Bone marrow (tissue), 2 donors: Measurements from ENCODE around the gene TYW1.
"Not testable (repeated sequence)": the region's sequence is repeated elsewhere in the genome, so short reads cannot be mapped to it uniquely, and the experiment has no call there.

Source experiments
- DNase-seq, 2 donors: peaks; one replicate each; lab custom pipeline; 2025; lab: John Stamatoyannopoulos, UW

The TYW1 gene

DNA sequence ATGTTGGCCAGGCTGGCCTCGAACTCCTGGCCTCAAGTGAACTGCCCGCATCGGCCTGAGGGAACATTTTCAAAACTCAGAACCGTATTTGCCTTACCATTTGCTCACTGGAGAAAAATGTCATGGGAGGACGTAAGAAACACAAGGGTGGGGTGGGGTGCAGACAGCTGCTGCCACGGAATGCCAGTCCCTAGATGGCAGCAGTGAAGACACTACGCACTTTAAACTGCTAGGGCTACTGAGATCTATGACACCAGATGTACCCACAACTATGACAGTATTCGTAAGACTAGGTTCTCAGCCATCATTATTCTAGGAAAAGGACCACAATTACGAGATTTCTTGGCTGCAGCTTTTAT is 2.0 kb upstream of the TYW1 start:
- DNase-seq, result peak in 1 of 2 donors; percentile 37

DNA sequence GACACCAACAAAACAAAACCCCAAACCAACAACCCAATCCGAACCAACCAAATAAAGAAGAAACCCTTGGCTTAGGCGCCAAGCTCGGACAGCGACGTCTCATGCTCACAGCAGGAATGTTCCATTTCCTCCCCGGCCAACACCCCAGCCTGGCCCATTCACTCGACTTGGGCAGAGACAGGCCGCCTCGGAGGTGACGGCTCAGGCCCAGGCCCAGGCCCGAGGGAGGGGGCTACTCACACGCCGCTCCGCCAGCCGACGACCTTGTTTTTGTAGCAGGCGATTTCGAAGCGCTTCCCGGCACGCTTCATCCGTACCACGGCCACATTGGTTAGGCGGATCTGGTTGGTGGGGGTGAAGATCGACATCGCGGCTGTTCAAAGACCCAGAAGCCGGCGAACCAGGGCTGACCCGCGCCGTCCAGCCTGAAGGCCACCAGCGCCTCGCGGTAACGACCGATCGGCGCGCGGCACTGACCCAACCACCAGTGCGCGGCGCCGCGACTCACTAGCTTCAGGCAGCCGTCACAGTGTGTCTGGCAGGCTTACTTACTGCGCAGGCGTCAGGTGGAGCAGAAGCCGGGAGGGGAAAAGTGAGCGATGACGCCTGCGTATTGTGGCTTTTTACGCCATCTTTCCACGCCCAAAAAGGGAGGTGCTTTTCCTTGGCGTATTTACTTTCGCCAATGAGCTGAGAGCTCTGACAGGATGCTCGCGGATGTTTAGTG is 1.4 kb upstream of the TYW1 start, which contains the start of gene SBDS:
TSS of gene SBDS (minus strand) at position 537 of the 727 bp plus-strand sequence. CDS start at position 368, 169 bp downstream.
- DNase-seq, result peak; percentile 70 to 93

DNA sequence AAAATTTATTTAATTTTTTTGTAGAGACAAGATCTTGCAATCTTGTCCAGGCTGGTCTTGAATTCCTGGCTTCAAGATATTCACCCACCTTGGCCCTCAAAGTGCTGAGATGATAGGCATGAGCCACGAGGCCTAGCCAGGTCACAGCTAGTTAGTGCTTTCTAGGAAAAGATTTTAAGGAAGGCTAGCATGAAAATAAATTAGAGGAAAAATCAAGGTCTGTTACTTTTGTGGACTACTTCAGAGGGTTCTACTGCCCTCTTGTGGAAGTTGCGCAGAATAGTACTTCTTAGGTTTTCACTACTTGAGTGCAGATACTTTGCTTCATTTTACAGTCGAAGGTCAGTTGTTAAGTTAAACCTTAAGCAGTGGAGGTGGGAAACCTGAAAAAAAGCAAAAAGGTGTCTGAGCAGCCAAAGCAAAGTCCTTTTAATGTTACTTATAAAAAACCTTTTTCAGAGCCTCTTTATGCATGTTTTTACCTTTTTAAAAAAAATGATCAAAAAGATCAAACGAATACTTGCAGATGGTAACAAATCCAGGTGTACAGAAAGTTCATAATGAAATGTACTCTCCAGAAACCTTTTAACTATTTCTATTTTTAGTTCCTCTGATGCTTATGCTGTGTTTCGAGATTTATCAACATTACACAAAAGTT is 4.1 kb downstream of the TYW1 start:
- DNase-seq, result not testable (repeated sequence)

DNA sequence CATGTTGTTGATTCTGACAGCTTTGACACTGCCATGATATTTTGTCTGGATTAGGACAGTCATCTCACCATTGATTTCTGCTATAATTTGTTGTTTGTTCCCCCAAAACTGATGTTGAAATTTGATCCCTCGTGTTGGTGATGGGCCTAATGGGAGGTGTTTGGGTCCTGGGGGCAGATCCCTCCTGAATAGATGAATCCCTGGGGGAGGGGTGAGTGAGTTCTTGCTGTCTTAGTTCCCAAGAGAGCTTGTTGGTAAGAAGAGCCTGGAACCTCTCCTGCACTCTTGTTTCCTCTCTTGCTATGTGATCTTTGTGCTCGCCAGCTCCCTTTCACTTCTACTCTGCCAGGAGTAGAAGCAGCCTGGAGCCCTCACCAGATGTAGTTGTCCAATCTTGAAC is 7.5 kb downstream of the TYW1 start:
- not testable (repeated sequence) for DNase-seq

DNA sequence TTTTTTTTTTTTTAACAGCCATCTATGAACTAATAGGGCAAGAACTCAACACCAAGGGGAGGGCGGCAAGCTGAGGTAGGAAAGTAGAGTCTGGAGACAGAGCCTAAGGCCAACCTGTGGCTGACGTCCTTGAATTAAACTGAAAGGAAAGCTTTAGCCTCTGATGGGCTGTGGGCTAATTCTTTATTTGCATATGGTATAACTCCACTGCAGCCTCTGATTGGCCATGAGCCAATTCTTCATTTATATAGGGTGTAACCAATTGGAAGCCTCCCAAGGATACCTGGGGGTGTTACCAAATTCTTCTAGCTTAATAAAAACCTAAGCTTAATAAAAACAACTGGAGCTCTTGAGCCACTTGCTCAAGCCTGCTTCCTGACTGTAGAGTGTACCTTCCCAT is 10.3 kb downstream of the TYW1 start:
- DNase-seq, result no peak

DNA sequence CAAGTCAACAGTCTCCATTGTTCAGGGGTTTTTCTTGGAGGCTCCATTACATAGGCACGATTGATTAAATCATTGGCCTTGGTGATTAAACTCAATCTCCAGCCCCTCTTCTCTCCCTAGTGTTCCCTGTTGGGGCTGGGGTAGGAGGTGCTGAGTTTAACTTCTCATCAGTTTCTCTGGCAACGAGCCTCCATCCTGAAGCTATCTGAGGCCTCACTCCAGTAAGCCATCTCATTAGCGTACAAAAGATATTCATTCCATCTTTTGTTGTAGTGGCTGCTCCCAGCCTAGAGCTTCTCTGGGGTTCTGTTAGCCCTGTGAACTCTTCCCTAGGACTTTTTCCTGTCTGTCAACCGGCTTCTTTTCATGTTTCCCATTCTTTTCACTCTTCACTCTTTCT is 11.6 kb downstream of the TYW1 start:
- DNase-seq, result no peak

DNA sequence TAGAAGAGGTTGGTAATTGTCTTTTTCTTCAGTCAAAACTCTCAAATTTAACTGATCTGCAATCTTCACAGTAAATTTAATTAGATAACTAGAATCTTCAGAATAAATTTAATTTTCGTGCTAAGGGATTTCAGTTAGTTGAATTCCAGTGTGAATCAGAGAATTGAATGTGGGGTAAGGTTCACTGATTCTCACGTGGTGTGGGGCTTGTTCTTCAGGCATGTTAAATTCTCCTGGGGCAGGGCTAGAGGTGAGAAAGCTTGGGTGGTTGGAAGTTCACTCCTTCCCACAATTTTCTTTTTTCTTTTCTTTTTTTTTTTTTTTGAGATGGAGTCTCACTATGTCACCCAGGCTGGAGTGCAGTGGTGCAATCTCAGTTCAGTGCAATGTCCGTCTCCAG is 13.0 kb downstream of the TYW1 start:
- not testable (repeated sequence) for DNase-seq

DNA sequence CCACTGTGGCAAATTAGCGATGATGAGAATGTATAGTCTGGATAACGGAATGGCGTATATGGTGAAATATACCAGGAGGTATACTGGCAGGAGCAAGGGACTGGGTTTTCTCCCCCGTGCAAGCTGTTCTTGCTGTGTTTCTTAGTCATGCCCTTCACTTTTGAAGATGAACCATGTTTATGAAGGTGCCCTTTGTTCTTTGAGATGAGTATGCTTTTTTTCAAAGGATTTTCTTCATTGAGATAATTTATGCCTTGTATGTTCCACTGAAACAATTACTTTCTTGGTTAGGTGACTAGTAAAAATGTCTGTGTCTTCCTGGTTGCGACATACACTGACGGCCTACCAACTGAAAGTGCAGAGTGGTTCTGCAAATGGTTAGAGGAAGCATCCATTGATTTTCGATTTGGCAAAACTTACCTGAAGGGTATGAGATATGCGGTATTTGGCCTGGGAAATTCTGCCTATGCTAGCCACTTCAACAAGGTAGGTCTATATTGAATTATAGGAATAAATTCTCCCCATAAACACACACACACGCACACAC is 17.5 kb downstream of the TYW1 start:
- DNase-seq, result peak in 1 of 2 donors; percentile 1

DNA sequence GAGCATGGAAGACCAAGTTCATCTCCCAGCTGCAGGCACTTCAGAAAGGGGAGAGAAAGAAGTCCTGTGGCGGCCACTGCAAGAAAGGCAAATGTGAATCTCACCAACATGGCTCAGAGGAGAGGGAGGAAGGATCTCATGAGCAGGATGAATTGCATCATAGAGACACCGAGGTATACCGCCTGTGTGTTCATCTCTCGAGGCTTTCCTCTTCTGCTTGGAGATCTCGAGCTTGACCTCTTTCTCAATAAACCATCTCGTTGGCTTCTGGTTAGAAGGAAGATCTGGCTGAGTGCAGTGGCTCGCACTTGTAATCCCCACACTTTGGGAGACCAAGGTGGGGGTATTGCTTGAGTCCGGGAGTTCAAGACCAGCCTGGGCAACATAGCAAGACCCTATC is 21.3 kb downstream of the TYW1 start:
- DNase-seq, result not testable (repeated sequence)

DNA sequence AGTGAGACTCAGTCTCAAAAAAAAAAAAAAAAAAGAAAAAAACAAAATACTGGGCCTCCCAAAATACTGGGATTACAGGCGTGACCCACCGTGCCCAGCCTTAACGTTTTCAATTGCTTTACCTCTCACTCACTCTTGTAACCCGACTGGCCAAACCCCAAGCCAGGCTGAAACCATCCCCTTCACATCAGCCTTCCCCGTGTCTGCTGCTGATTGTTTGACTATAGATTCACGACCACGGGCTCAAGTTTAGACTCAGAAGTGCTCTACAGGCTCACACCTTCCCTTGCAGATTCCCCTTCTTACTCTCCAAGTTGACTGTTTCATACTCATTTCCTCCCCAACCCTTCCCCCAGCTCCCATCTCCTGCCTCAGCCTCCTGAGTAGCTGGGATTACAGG is 22.3 kb downstream of the TYW1 start:
- no peak for DNase-seq

DNA sequence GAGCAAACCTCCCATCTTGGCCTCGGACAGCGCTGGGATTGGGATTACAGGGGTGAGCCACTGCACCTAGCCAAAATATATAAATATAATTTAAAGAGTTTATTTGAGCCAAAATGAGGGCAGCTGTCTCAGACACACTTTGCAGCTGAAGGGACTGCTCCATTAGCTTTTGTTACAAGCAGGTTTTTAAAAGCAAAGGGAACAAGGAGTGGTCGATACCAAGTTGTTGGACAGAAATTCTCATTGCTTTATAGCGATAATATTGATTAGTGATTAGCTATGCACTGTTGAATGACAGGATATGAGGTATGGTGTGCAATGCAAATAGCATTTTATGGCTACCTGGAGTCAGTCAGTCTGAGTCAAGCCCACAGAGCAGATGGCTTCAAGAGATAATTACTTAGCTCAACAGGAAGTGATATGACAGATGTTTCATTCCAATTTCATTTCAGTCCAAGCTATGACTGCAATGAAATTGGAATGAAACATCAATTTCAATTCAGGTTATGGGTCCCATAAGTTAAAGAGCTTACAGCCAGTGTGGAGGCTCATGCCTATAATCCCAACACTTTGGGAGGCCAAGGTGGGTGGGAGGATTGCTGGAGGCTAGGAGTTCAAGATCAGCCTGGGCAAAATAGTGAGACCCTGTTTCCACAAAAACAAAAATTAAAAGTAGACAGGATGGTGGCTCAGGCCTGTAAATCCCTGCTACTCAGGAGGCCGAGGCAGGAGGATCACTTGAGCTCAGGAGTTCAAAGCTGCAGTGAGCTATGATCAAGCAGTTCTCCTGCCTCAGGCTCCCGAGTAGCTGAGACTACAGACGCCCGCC is 23.1 kb downstream of the TYW1 start:
- DNase-seq, result peak in 1 of 2 donors; percentile 71

DNA sequence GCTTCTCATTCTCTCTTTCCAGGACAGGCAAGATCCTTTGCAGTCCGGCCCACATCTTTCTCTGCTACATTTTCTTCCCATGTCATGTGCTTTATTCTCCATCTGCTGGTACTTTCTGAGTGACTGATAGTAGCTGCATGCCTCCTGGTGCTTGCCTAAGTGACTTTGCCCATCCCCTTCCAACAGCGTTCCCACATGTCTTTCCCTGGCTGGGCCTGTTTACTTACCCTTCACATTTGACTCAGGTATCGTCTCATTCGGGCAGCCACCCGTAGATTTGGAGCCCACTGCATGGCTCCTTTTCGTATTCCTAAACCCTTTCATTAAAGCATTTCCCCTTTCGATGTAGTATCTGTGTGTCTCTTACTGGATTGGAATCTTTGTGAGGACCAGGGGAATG is 24.6 kb downstream of the TYW1 start:
- DNase-seq, result no peak

DNA sequence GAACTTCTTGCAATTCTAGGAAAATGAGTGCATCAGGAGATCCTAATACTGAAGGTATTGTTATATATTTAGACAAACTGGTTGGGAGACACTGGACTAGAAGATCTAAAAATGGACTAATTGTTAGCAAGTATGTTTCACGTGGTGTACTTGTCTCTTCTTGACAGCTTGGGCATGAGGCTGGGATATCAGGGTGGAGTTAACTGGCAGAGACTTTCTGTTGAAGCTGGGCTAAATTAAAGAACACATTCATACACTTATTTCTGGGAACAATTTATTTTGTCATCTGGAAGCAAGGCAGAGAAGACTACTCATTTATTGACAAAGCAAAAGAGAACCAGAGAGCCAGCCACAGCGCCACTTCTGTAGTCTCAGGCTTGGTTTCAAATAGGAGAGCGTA is 25.9 kb downstream of the TYW1 start:
- DNase-seq, result no peak

DNA sequence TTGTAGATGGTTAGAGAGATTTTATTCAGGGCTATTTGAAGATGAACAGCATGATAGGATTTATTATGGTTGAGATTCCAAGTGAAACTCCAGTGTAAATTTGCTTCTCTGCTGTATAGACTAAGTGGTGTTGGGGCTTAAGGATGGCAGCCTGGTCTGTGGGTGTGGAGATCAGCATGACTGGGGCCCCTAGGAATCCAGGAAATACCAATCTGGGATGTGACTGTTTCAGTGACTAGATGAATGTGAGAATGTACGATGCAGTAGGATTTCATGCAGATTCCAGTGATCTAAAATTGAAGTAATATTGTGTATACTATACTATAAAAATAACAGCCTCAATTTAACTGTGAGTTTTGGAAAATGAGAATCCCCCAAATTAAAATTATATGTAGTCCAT is 28.8 kb downstream of the TYW1 start:
- DNase-seq, result not testable (repeated sequence)

DNA sequence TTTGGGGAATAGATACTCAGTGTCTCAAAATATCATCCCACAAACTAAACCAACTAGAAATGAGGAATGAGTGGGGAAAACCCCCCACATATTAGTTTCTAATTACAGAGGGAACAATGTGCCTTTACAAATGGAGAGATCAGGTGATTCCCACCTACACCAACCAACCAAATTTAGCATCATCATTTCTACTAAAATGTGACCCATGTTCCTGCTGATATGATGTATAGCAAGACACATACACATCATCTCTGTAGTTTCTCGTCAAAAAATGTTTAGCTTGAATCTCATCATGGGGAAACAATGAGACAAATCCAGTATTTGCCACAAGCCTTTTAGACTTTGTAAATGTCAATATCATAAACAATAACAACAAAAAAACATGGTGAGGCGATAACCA is 35.1 kb downstream of the TYW1 start:
- not testable (repeated sequence) for DNase-seq

DNA sequence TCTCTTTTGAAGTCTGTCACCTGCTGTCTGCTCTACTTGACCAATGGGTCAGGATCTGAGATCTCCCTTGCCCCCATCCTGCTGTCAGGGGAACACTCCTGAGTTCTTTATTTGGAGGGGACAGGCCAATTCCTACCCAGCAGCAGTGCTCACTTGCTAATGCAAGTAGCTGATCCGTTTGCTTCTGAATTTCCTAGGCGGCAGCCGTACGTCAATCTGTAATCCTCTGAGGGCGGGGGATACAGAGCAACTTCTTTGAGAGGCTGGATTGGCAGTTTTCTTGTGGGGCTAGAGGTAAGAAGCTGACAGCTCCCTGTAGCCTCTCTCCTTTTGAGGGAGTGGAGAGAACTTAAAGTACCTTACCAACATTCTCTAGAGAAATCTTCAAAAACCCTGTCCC is 36.6 kb downstream of the TYW1 start:
- DNase-seq, result no peak

DNA sequence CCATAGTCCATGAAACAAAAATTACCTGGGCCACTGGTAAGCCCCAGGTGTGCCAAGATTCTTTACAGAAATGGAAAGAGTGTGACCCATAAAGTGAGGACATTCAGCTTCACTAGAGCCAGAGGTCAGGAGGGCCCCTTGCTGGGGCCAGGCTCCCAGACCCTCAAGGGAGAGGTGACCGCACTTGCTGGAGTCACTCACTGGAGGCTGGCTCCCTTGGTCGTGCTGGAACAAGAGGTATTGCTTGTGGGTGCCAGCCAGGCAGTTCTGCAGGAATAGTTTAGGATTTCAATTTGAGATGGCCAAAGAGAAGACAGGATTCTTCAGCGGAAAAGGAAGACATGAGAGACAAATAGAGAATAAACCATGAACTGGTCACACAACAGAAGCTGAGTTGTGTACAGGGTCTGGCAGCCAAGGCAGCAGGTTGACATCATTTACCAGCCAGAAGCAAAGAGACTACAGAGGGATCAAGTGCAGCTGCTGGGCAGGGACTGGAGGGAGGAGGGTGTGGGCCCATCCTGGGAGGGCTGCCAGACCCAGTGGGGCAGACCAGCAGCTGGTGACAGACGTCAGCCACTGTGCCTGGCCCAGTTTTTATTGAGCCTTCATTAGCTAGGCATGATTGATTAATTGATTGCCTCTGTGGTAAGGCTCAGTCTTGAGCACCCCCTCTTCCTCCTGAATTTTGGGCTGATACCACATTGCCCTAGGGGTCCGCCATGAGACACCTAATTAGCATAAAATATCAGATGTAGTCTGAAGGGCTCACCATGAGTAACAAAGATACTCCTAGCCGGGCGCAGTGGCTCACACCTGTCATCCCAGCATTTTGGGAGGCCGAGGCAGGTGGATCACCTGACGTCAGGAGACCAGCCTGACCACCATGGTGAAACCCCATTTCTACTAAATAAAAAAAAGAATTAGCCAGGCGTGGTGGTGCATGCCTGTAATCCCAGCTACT is 40.1 kb downstream of the TYW1 start:
- DNase-seq, result not testable (repeated sequence)

DNA sequence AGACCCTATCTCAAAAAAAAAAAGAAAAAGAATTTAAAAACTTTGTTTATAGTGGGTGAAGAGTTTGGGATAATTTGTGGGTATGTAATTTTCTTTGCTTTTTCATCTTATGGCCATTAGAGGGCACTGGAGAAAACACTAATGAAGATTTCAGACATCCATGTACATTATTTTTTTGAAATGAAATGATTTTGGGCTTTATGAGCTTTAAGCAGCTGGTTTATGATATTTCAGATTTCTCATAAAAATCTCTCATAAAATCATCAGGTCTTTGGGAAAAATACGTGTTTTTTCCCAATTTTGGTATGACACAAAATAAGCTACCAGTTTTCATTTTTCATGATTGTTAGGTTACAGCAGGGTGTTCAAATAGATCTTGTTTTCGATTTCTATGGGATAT is 44.2 kb downstream of the TYW1 start:
- DNase-seq, result not testable (repeated sequence)

DNA sequence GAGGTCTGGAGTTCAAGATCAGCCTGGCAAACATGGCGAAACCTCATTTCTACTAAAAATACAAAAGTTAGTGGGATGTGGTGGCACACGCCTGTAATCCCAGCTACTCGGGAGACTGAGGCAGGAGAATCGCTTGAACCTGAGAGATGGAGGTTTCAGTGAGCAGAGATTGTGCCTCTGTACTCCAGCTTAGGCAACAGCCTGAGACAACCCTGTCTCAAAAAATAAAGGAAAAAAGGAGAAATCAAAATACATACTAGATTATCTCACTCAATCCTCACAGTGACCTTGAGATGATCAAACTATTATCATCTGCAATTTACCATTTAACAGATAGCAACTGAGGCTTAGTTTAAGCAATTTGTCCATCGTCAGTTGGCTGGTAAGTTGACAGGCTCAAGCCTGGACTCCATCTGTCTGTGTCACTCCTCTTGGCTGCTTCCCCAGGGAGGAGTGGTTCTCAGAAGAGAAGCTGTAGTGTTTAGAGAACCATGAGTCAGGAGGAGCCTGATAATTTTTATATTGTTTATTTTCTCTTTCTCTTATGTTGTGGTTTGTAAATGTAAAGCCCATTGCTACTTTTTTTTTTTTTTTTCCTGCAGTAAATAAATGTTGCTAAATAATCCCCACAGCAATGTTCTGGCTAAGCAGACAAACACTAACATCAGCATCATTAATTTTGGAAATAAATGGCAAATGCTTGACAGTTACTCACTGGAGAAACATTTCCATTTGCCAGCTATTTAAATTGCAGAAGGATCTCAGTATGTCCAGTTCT is 46.3 kb downstream of the TYW1 start:
- peak in 1 of 2 donors; percentile 30 for DNase-seq

DNA sequence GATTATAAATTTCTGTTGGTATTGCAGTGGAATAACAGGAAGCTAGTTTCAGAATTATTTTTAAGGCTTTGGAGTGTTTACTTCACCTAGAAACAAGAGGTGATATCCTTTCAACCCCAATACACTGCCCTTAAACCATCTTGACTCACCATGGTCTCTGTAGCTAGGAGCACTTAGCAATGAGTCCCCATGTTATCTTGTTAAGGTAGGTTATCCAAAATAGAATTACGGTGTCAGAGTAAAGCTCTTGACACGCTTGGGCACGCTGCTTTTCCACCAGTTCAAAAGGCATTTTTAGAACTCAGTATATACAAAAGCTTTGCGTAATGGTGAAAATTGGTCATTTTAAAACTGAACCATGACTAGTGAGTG is 46.9 kb downstream of the TYW1 start:
- DNase-seq, result not testable (repeated sequence)
